ENCODE measurements around the gene PCARE. TPM values are rescaled to one million over a fixed set of nuclear protein-coding genes. Genes with fewer than 3 reads are reported as not detected.
"Not testable (repeated sequence)": the region's sequence is repeated elsewhere in the genome, so short reads cannot be mapped to it uniquely, and the experiment has no call there.

The PCARE gene
- total and polyA plus RNA-seq, 3 experiments from 2014 or later = not detected

- H3K9me3 Mint-ChIP-seq; H3K4me1 Mint-ChIP-seq; H3K27me3 ChIP-seq (ENCODE audit: insufficient read depth, low read length, poor library complexity, severe bottlenecking); H3K4me3 Mint-ChIP-seq; H3K27ac Mint-ChIP-seq; H3K36me3 Mint-ChIP-seq; DNase-seq; H3K4me3 ChIP-seq (ENCODE audit: low read length); H3K4me1 ChIP-seq (ENCODE audit: insufficient read depth, low read length); H3K27ac ChIP-seq (ENCODE audit: low read depth, low read length); CTCF ChIA-PET; H3K36me3 ChIP-seq (ENCODE audit: insufficient read depth, low read length); H3K9me3 ChIP-seq (ENCODE audit: low read length); POLR2A ChIA-PET: not testable (repeated sequence)
- H3K27me3 Mint-ChIP-seq = peaks cover 1 to 20% of the 10 kb centered on the region in 2 donors
These were observed 16.0 kb upstream of the PCARE start for GRCh38 chr2:29090311-29090710.

GRCh38 chr2:29084554-29084953 lies 10.2 kb upstream of the PCARE start:
- Mint-ChIP-seq H3K27me3 (peaks cover 0 to 18% of the 10 kb centered on the region in 2 donors), H3K27ac (no peak overlapping the region), H3K4me3 (no peak overlapping the region), H3K9me3 (peaks cover 0 to 7% (median 2%) of the 10 kb centered on the region in 5 donors), H3K36me3 (peaks cover 0 to 5% (median 0%) of the 10 kb centered on the region in 3 donors), H3K4me1 (no peaks in the 10 kb centered on the region)
- Histone ChIP-seq H3K9me3 (ENCODE audit: low read length) (no peaks in the 10 kb centered on the region), H3K4me1 (ENCODE audit: insufficient read depth, low read length) (no peaks in the 10 kb centered on the region), H3K36me3 (ENCODE audit: insufficient read depth, low read length) (no peaks in the 10 kb centered on the region), H3K27ac (ENCODE audit: low read depth, low read length) (no peak overlapping the region), H3K4me3 (ENCODE audit: low read length) (no peak overlapping the region), H3K27me3 (ENCODE audit: insufficient read depth, low read length, poor library complexity, severe bottlenecking) (no peaks in the 10 kb centered on the region)
- ChIA-PET CTCF (no interaction called here), POLR2A (no interaction called here)
- no peak for DNase-seq

- peaks cover 0 to 3% of the 10 kb centered on the region in 2 donors for H3K27me3 Mint-ChIP-seq
- H3K27me3 ChIP-seq (ENCODE audit: insufficient read depth, low read length, poor library complexity, severe bottlenecking) = no peaks in the 10 kb centered on the region
- CTCF ChIA-PET = interaction anchor here (0.8 kb wide), 1 partner anchor 14 kb away, joined by 3 read pairs; no protein-coding TSS in a partner anchor
- peaks cover 0 to 1% (median 0%) of the 10 kb centered on the region in 3 donors for H3K36me3 Mint-ChIP-seq
- H3K27ac ChIP-seq (ENCODE audit: low read depth, low read length) = no peak overlapping the region
- DNase-seq = no peak
- H3K36me3 ChIP-seq (ENCODE audit: insufficient read depth, low read length) = no peaks in the 10 kb centered on the region
- no peaks in the 10 kb centered on the region for H3K9me3 ChIP-seq (ENCODE audit: low read length)
- no peaks in the 10 kb centered on the region for H3K4me1 ChIP-seq (ENCODE audit: insufficient read depth, low read length)
- H3K9me3 Mint-ChIP-seq = peaks cover 0 to 13% (median 2%) of the 10 kb centered on the region in 5 donors
- POLR2A ChIA-PET = no interaction called here
- H3K4me3 Mint-ChIP-seq = no peak overlapping the region
- H3K4me3 ChIP-seq (ENCODE audit: low read length) = no peak overlapping the region
- H3K27ac Mint-ChIP-seq = no peak overlapping the region
- H3K4me1 Mint-ChIP-seq = no peaks in the 10 kb centered on the region
These were observed 8.6 kb upstream of the PCARE start for GRCh38 chr2:29082804-29083495.

- Histone ChIP-seq H3K4me3 (ENCODE audit: low read length) (no peak overlapping the region), H3K36me3 (ENCODE audit: insufficient read depth, low read length) (no peaks in the 10 kb centered on the region), H3K4me1 (ENCODE audit: insufficient read depth, low read length) (no peaks in the 10 kb centered on the region), H3K9me3 (ENCODE audit: low read length) (no peaks in the 10 kb centered on the region), H3K27me3 (ENCODE audit: insufficient read depth, low read length, poor library complexity, severe bottlenecking) (no peaks in the 10 kb centered on the region), H3K27ac (ENCODE audit: low read depth, low read length) (no peak overlapping the region)
- CTCF ChIA-PET = no interaction called here
- Mint-ChIP-seq H3K36me3 (peaks cover 0 to 6% (median 0%) of the 10 kb centered on the region in 3 donors), H3K27me3 (no peaks in the 10 kb centered on the region), H3K4me1 (no peaks in the 10 kb centered on the region), H3K27ac (no peak overlapping the region), H3K4me3 (no peak overlapping the region), H3K9me3 (peaks cover 0 to 13% (median 2%) of the 10 kb centered on the region in 5 donors)
- no peak for DNase-seq
- POLR2A ChIA-PET = no interaction called here
These were observed 6.8 kb upstream of the PCARE start for GRCh38 chr2:29080886-29081743.

GRCh38 chr2:29079887-29080286 lies 5.6 kb upstream of the PCARE start:
- Histone ChIP-seq H3K27me3 (ENCODE audit: insufficient read depth, low read length, poor library complexity, severe bottlenecking) (no peaks in the 10 kb centered on the region), H3K4me1 (ENCODE audit: insufficient read depth, low read length) (no peaks in the 10 kb centered on the region), H3K27ac (ENCODE audit: low read depth, low read length) (no peak overlapping the region), H3K4me3 (ENCODE audit: low read length) (no peak overlapping the region), H3K9me3 (ENCODE audit: low read length) (no peaks in the 10 kb centered on the region), H3K36me3 (ENCODE audit: insufficient read depth, low read length) (no peaks in the 10 kb centered on the region)
- POLR2A ChIA-PET = no interaction called here
- no peak for DNase-seq
- Mint-ChIP-seq H3K36me3 (peaks cover 0 to 6% (median 0%) of the 10 kb centered on the region in 3 donors), H3K4me1 (no peaks in the 10 kb centered on the region), H3K4me3 (no peak overlapping the region), H3K27me3 (no peaks in the 10 kb centered on the region), H3K9me3 (peaks cover 0 to 13% (median 2%) of the 10 kb centered on the region in 5 donors), H3K27ac (no peak overlapping the region)
- CTCF ChIA-PET = no interaction called here

- Mint-ChIP-seq H3K27me3 (no peaks in the 10 kb centered on the region), H3K9me3 (peaks cover 0 to 13% (median 2%) of the 10 kb centered on the region in 5 donors), H3K4me3 (no peak overlapping the region), H3K36me3 (peaks cover 0 to 6% (median 0%) of the 10 kb centered on the region in 3 donors), H3K27ac (no peak overlapping the region), H3K4me1 (no peaks in the 10 kb centered on the region)
- CTCF ChIA-PET = interaction anchor here (1.3 kb wide), 1 partner anchor 9 kb away, joined by 3 read pairs; no protein-coding TSS in a partner anchor
- no peak for DNase-seq
- Histone ChIP-seq H3K4me1 (ENCODE audit: insufficient read depth, low read length) (no peaks in the 10 kb centered on the region), H3K4me3 (ENCODE audit: low read length) (no peak overlapping the region), H3K9me3 (ENCODE audit: low read length) (no peaks in the 10 kb centered on the region), H3K27ac (ENCODE audit: low read depth, low read length) (no peak overlapping the region), H3K27me3 (ENCODE audit: insufficient read depth, low read length, poor library complexity, severe bottlenecking) (no peaks in the 10 kb centered on the region), H3K36me3 (ENCODE audit: insufficient read depth, low read length) (no peaks in the 10 kb centered on the region)
- POLR2A ChIA-PET = interaction anchor here (0.6 kb wide), 1 partner anchor 1361 kb away, joined by 5 read pairs; no protein-coding TSS in a partner anchor
These were observed 1.8 kb upstream of the PCARE start for GRCh38 chr2:29075894-29076705.

GRCh38 chr2:29073933-29074332 lies 390 bp downstream of the PCARE start:
- POLR2A ChIA-PET = no interaction called here
- no peaks in the 10 kb centered on the region for H3K4me1 Mint-ChIP-seq
- CTCF ChIA-PET = no interaction called here
- no peak overlapping the region for H3K27ac Mint-ChIP-seq
- no peak for DNase-seq
- H3K9me3 Mint-ChIP-seq = peaks cover 0 to 2% (median 0%) of the 10 kb centered on the region in 5 donors
- H3K27me3 Mint-ChIP-seq = no peaks in the 10 kb centered on the region
- H3K4me3 Mint-ChIP-seq = no peak overlapping the region
- no peaks in the 10 kb centered on the region for H3K4me1 ChIP-seq (ENCODE audit: insufficient read depth, low read length)
- H3K27ac ChIP-seq (ENCODE audit: low read depth, low read length) = no peak overlapping the region
- H3K36me3 Mint-ChIP-seq = peaks cover 0 to 6% (median 0%) of the 10 kb centered on the region in 3 donors
- no peaks in the 10 kb centered on the region for H3K9me3 ChIP-seq (ENCODE audit: low read length)
- H3K36me3 ChIP-seq (ENCODE audit: insufficient read depth, low read length) = no peaks in the 10 kb centered on the region
- H3K4me3 ChIP-seq (ENCODE audit: low read length) = no peak overlapping the region
- no peaks in the 10 kb centered on the region for H3K27me3 ChIP-seq (ENCODE audit: insufficient read depth, low read length, poor library complexity, severe bottlenecking)

Data from CD8-positive, alpha-beta memory T cell (primary cell).